ENCODE data around the gene CAMK2D.

DNA sequence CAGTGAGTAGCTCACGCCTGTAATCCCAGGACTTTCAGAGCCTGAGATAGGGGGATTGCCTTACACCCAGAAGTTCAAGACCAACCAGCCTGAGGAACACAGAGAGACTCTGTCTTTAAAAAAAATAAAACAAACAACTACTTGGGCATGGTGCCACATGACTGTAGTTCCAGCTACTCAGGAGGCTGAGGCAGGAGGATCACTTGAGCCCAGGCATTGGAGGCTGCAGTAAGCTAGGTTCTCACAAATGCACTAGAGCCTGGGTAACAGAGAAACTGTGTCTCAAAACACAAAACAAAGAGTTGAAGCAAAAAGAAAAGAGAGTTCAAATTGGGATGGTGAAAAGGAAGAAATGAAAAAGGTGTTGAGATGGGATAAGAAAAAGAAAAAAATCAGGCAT is 10.8 kb downstream of the CAMK2D start:
- TF ChIP-seq, protein P1, sequence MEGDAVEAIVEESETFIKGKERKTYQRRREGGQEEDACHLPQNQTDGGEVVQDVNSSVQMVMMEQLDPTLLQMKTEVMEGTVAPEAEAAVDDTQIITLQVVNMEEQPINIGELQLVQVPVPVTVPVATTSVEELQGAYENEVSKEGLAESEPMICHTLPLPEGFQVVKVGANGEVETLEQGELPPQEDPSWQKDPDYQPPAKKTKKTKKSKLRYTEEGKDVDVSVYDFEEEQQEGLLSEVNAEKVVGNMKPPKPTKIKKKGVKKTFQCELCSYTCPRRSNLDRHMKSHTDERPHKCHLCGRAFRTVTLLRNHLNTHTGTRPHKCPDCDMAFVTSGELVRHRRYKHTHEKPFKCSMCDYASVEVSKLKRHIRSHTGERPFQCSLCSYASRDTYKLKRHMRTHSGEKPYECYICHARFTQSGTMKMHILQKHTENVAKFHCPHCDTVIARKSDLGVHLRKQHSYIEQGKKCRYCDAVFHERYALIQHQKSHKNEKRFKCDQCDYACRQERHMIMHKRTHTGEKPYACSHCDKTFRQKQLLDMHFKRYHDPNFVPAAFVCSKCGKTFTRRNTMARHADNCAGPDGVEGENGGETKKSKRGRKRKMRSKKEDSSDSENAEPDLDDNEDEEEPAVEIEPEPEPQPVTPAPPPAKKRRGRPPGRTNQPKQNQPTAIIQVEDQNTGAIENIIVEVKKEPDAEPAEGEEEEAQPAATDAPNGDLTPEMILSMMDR (IDR thresholded peaks at IDR 0.05; ENCODE audit: borderline replicate concordance, extremely low read depth, low read length, poor library complexity, severe bottlenecking), result no peak
- no peak for TF ChIP-seq EZH2 (IDR thresholded peaks at IDR 0.05; ENCODE audit: borderline replicate concordance, low read depth, low read length, severe bottlenecking)

Measured in DND-41 (cell line).